Tibial nerve (tissue), 4 donors: ENCODE measurements around the gene UBE2D2. TPM values are rescaled to one million over a fixed set of nuclear protein-coding genes. Genes with fewer than 3 reads are reported as not detected.

Experiments
- DNase-seq, 2 donors: peaks; one replicate each; pipeline ENCODE4 v3.0.0-alpha.2; 2019; ENCODE audit warnings: low spot score in 2 of 2
- H3K27ac ChIP-seq, 4 donors: fragments of 200-600 bp; sonication (generic) in 3 of 4; one replicate each; pipeline ENCODE4 v1.5.1; 2017 to 2019; ENCODE audit warnings: mild to moderate bottlenecking in 1 of 4
- H3K27me3 ChIP-seq, 2 donors: fragments of 200-600 bp; sonication (generic) in 1 of 2; one replicate each; pipeline versions ENCODE4 v1.5.1 to v1.6.0; 2017 to 2019
- H3K36me3 ChIP-seq, 3 donors: fragments of 200-600 bp; sonication (generic); one replicate each; pipeline ENCODE4 v1.5.1; 2018 to 2019
- H3K4me1 ChIP-seq, 4 donors: fragments of 200-600 bp; sonication (generic) in 3 of 4; one replicate each; pipeline ENCODE4 v1.5.1; 2017 to 2019
- H3K4me3 ChIP-seq, 4 donors: fragments of 200-600 bp; sonication (generic) in 3 of 4; one replicate each; pipeline ENCODE4 v1.5.1; 2017 to 2019; ENCODE audit warnings: mild to moderate bottlenecking in 1 of 4, moderate library complexity in 1 of 4
- H3K9me3 ChIP-seq, 4 donors: fragments of 200-600 bp; sonication (generic) in 3 of 4; one replicate each; pipeline ENCODE4 v1.5.1; 2017 to 2019
- CTCF ChIP-seq, 5 experiments: fragments of 200-600 bp in 3 of 5; fragments of 450-650 bp in 2 of 5; sonication (generic) in 3 of 5; IDR thresholded peaks; one replicate each; pipeline ENCODE4 v1.5.1; 2016 to 2019; ENCODE audit warnings: antibody characterized with exemption in 5 of 5, mild to moderate bottlenecking in 3 of 5, moderate library complexity in 2 of 5
- EP300 ChIP-seq, 2 donors: sonication (generic); formaldehyde crosslinking; IDR thresholded peaks; one replicate each; pipeline ENCODE4 v1.6.1; 2017; ENCODE audit warnings: antibody characterized with exemption in 2 of 2, mild to moderate bottlenecking in 1 of 2
- POLR2A ChIP-seq, 2 donors: fragments of 450-650 bp; IDR thresholded peaks; one replicate each; pipeline ENCODE4 v1.6.1; 2017; ENCODE audit warnings: antibody characterized with exemption in 2 of 2, mild to moderate bottlenecking in 2 of 2, moderate library complexity in 2 of 2
- WGBS, 2 donors: methylation state at CpG; one replicate each; pipeline ENCODE4 v1.1.5; 2018; 5-methylcytosine and 5-hydroxymethylcytosine counted together
- total RNA-seq, 4 donors: library from RNA; depleted of rRNA; stranded (reverse); fragments of >200 nt; gene quantifications; one replicate each; pipeline ENCODE4 v1.1.0, GENCODE V29; 2016

The UBE2D2 gene
- total RNA-seq, 4 donors from 2014 or later = 85.9 to 118 (median 99.7) TPM

- WGBS, 2 donors = 6 to 8% methylated on average over 23 of the region's 23 CpGs
- H3K4me3 ChIP-seq = peak overlapping the region in 3 of 4 donors; percentile 66 to 92 (median 84)
Measured at GRCh38 chr5:139651853-139652787, 91.0 kb downstream of the UBE2D2 start.

GRCh38 chr5:139652788-139653241 is 91.7 kb downstream of the UBE2D2 start:
- no peak for TF ChIP-seq POLR2A (IDR thresholded peaks at IDR 0.05)
- no peak for TF ChIP-seq CTCF (IDR thresholded peaks at IDR 0.05)
- no peak for TF ChIP-seq EP300 (IDR thresholded peaks at IDR 0.05)
- H3K27ac ChIP-seq = peak overlapping the region; percentile 87 to 98 (median 90)
- no peaks in the 10 kb centered on the region for H3K9me3 ChIP-seq
- H3K36me3 ChIP-seq = no peaks in the 10 kb centered on the region
- peak overlapping the region in 2 of 4 donors; percentile 10 to 28 for H3K4me3 ChIP-seq
- no peaks in the 10 kb centered on the region for H3K27me3 ChIP-seq
- DNase-seq = no peak
- 19 to 30% methylated on average over 5 of the region's 5 CpGs for WGBS, 2 donors
- H3K4me1 ChIP-seq = peaks cover 5 to 82% (median 73%) of the 10 kb centered on the region in 4 donors

More at GRCh38 chr5:139651853-139652787, 91.0 kb downstream of the UBE2D2 start:
- peak; percentile 84 to 88 for DNase-seq
- H3K4me1 ChIP-seq = peaks cover 5 to 82% (median 73%) of the 10 kb centered on the region in 4 donors
- no peaks in the 10 kb centered on the region for H3K9me3 ChIP-seq
- H3K27ac ChIP-seq = peak overlapping the region; percentile 87 to 98 (median 90)
- H3K27me3 ChIP-seq = no peaks in the 10 kb centered on the region
- H3K36me3 ChIP-seq = no peaks in the 10 kb centered on the region
- TF ChIP-seq CTCF (IDR thresholded peaks at IDR 0.05) (no peak), POLR2A (IDR thresholded peaks at IDR 0.05) (peak in 1 of 2 donors; percentile 42), EP300 (IDR thresholded peaks at IDR 0.05) (peak in 1 of 2 donors; percentile 42)

- H3K9me3 ChIP-seq = no peaks in the 10 kb centered on the region
- peaks cover 5 to 88% (median 79%) of the 10 kb centered on the region in 4 donors for H3K4me1 ChIP-seq
- peak overlapping the region; percentile 87 to 98 (median 90) for H3K27ac ChIP-seq
- no peak for TF ChIP-seq EP300 (IDR thresholded peaks at IDR 0.05)
- TF ChIP-seq POLR2A (IDR thresholded peaks at IDR 0.05) = no peak
- no peak for TF ChIP-seq CTCF (IDR thresholded peaks at IDR 0.05)
- H3K4me3 ChIP-seq = no peak overlapping the region
- no peaks in the 10 kb centered on the region for H3K36me3 ChIP-seq
- no peaks in the 10 kb centered on the region for H3K27me3 ChIP-seq
- DNase-seq = no peak
- WGBS, 2 donors = 42 to 45% methylated on average over 5 of the region's 5 CpGs
Measured at GRCh38 chr5:139653616-139654015, 92.5 kb downstream of the UBE2D2 start.

GRCh38 chr5:139654464-139654863 is 93.3 kb downstream of the UBE2D2 start:
- Histone ChIP-seq H3K27me3 (no peaks in the 10 kb centered on the region), H3K27ac (peak overlapping the region; percentile 87 to 98 (median 90)), H3K4me3 (no peak overlapping the region), H3K4me1 (peaks cover 5 to 96% (median 87%) of the 10 kb centered on the region in 4 donors), H3K9me3 (no peaks in the 10 kb centered on the region), H3K36me3 (no peaks in the 10 kb centered on the region)
- WGBS, 2 donors = 55 to 73% methylated on average over 3 of the region's 3 CpGs
- no peak for TF ChIP-seq CTCF (IDR thresholded peaks at IDR 0.05)
- no peak for TF ChIP-seq EP300 (IDR thresholded peaks at IDR 0.05)
- TF ChIP-seq POLR2A (IDR thresholded peaks at IDR 0.05) = no peak
- DNase-seq = no peak
